GM13977 (cell line): ENCODE data around the gene ARRB2.

ENCODE experiments used
- DNase-seq: peaks from one replicate; pipeline ENCODE4 v3.0.0; 2012; ENCODE audit warnings: low spot score
- CTCF ChIP-seq: IDR thresholded peaks from 2 replicates; pipeline ENCODE4 v1.5.1; 2012; ENCODE audit warnings: mild to moderate bottlenecking, control low read depth; ENCODE audit not compliant: insufficient read depth; ENCODE audit errors: extremely low read depth, missing control alignments
- in situ Hi-C: fragments of 300-500 bp; cut with MboI; formaldehyde crosslinking; loops from one replicate; pipeline ENCODE4 v1.12.0; 2022; ENCODE audit warnings: low sequenced_read_pairs, low pct_unique_long_range_greater_than_20kb, mixed read lengths, inconsistent platforms; ENCODE audit not compliant: unreplicated experiment

The ARRB2 gene

GRCh38 chr17:4735876-4736651 lies 25.6 kb downstream of the ARRB2 start:
- no peak for TF ChIP-seq CTCF
- in situ Hi-C loops = no loop called here
- no peak for DNase-seq

GRCh38 chr17:4738136-4739121 lies 28.0 kb downstream of the ARRB2 start:
- DNase-seq = no peak
- no peak for TF ChIP-seq CTCF
- in situ Hi-C loops = no loop called here

GRCh38 chr17:4739122-4740024 lies 28.9 kb downstream of the ARRB2 start, which contains the start of the genes CXCL16 and ZMYND15:
Gene CXCL16 (minus strand): TSS chr17:4739928. CDS start chr17:4739339, 589 bp downstream.
Gene ZMYND15 (plus strand): TSS chr17:4739833. CDS start chr17:4740549, 716 bp downstream.
- in situ Hi-C loops = no loop called here
- DNase-seq = peak; percentile 90

GRCh38 chr17:4740025-4740351 lies 29.6 kb downstream of the ARRB2 start:
- DNase-seq = no peak
- in situ Hi-C loops = no loop called here
- no peak for TF ChIP-seq CTCF

More at GRCh38 chr17:4739122-4740024, 28.9 kb downstream of the ARRB2 start, which contains the start of the genes CXCL16 and ZMYND15:
- no peak for TF ChIP-seq CTCF

- no peak for DNase-seq
- no peak for TF ChIP-seq CTCF
- in situ Hi-C loops = no loop called here
Observed at GRCh38 chr17:4740584-4740983, 30.2 kb downstream of the ARRB2 start.

- in situ Hi-C loops = no loop called here
- no peak for TF ChIP-seq CTCF
- DNase-seq = no peak
Observed at GRCh38 chr17:4741544-4741943, 31.1 kb downstream of the ARRB2 start.
